Measurements from ENCODE around the gene RHCG. TPM values are rescaled to one million over a fixed set of nuclear protein-coding genes. Genes with fewer than 3 reads are reported as not detected.

The RHCG gene
- total and polyA plus RNA-seq, 2 of the 13 experiments (the other 11 are each of a cell fraction or from before 2014, with no cell fraction given), result not detected

DNA sequence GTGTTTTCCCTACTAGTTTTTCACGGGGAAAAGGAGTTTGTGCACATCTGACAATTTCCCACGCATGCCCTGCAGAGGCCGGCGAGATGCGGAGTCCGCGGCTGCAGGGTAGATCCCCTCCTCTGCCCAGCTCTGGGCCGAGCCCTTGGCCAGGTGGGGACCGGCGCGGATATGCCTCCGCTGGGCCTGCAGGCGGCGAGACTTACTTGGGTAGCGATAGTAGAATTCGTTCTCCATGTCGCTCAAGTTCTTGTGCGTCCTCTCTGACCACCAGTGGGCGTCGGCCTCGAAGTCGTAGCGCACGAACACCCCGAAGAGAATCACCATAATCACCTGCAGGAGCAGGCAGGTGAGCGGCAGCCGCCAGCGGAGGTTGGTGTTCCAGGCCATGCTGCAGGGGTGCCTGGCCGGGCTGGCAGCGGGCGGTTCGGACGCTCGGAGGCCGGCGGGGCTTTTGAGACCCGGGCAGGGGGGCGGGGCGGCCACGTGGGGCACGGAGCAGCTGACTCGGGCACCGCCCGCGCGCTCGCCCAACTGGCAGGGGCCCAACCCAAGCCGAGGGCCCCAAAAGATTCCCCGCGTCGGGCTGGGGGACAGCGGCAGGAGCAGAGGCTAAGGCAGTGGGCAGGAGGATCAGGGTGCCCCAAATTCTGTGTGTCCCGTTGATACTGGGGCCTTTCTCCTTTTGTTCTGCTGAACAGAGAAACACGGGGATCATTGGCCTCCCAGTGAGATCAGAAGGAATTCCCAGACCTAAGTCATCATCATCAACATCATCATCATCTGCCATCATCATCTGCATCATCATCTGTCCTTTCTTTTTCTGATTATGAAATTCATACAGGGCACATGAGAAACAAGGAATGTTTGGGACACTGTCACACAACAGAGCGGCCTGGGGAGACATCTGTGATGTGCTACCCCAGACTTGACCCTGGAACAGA, at the start of gene RHCG (continued):
- TF ChIP-seq, protein P1, sequence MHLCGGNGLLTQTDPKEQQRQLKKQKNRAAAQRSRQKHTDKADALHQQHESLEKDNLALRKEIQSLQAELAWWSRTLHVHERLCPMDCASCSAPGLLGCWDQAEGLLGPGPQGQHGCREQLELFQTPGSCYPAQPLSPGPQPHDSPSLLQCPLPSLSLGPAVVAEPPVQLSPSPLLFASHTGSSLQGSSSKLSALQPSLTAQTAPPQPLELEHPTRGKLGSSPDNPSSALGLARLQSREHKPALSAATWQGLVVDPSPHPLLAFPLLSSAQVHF (CRISPR knock-in tag; IDR thresholded peaks at IDR 0.05), result 0 out of 2 replicates have a peak, but pooled peaks have one; percentile 27
- no peak for TF ChIP-seq ZNF550 (CRISPR knock-in tag; IDR thresholded peaks at IDR 0.05; ENCODE audit: borderline replicate concordance)
- TF ChIP-seq ZBTB3 (CRISPR knock-in tag; IDR thresholded peaks at IDR 0.05; ENCODE audit: borderline replicate concordance, low read depth), result no peak
- peak; percentile 18; the same call in 1 of the 2 replicates for TF ChIP-seq BCL6 (CRISPR knock-in tag; IDR thresholded peaks at IDR 0.05)
- peak; percentile 55 for TF ChIP-seq SAP130 (CRISPR knock-in tag; IDR thresholded peaks at IDR 0.05; ENCODE audit: low read depth)
- peak; percentile 46; the same call in 1 of the 2 replicates for TF ChIP-seq BORCS8-MEF2B (CRISPR knock-in tag; IDR thresholded peaks at IDR 0.05)
- TF ChIP-seq TEAD3 (CRISPR knock-in tag; optimal IDR thresholded peaks at IDR 0.05; ENCODE audit: borderline replicate concordance), result peak; percentile 33
- TF ChIP-seq ZFX (CRISPR knock-in tag; IDR thresholded peaks at IDR 0.05; ENCODE audit: low read depth), result peak; percentile 53
- TF ChIP-seq ZNF343 (CRISPR knock-in tag; IDR thresholded peaks at IDR 0.05), result no peak
- TF ChIP-seq, protein P2, sequence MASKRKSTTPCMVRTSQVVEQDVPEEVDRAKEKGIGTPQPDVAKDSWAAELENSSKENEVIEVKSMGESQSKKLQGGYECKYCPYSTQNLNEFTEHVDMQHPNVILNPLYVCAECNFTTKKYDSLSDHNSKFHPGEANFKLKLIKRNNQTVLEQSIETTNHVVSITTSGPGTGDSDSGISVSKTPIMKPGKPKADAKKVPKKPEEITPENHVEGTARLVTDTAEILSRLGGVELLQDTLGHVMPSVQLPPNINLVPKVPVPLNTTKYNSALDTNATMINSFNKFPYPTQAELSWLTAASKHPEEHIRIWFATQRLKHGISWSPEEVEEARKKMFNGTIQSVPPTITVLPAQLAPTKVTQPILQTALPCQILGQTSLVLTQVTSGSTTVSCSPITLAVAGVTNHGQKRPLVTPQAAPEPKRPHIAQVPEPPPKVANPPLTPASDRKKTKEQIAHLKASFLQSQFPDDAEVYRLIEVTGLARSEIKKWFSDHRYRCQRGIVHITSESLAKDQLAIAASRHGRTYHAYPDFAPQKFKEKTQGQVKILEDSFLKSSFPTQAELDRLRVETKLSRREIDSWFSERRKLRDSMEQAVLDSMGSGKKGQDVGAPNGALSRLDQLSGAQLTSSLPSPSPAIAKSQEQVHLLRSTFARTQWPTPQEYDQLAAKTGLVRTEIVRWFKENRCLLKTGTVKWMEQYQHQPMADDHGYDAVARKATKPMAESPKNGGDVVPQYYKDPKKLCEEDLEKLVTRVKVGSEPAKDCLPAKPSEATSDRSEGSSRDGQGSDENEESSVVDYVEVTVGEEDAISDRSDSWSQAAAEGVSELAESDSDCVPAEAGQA (IDR thresholded peaks at IDR 0.05; ENCODE audit: low read depth), result no peak
- TF ChIP-seq, protein P2 (CRISPR knock-in tag; IDR thresholded peaks at IDR 0.05; ENCODE audit: borderline replicate concordance), result no peak
- no peak for TF ChIP-seq MIXL1 (CRISPR knock-in tag; IDR thresholded peaks at IDR 0.05)
- no peak for TF ChIP-seq SMARCC2 (IDR thresholded peaks at IDR 0.05)
- TF ChIP-seq NFYB (CRISPR knock-in tag; IDR thresholded peaks at IDR 0.05), result no peak
- TF ChIP-seq SMARCE1 (IDR thresholded peaks at IDR 0.05; ENCODE audit: borderline replicate concordance), result no peak
- TF ChIP-seq SMC3 (IDR thresholded peaks at IDR 0.05; ENCODE audit: low read length), result peak; percentile 23; the same call in 1 of the 2 replicates
- peak; percentile 53; the same call in 1 of the 2 replicates for TF ChIP-seq SALL1 (CRISPR knock-in tag; IDR thresholded peaks at IDR 0.05)
- TF ChIP-seq KLF12 (CRISPR knock-in tag; IDR thresholded peaks at IDR 0.05; ENCODE audit: borderline replicate concordance), result no peak
- TF ChIP-seq HDAC1 (CRISPR knock-in tag; IDR thresholded peaks at IDR 0.05), result peak; percentile 34; the same call in 1 of the 2 replicates
- TF ChIP-seq MBD4 (IDR thresholded peaks at IDR 0.05; ENCODE audit: borderline replicate concordance, low read length), result no peak
- no peak for TF ChIP-seq ZNF879 (CRISPR knock-in tag; IDR thresholded peaks at IDR 0.05)
- TF ChIP-seq SPEN (CRISPR knock-in tag; IDR thresholded peaks at IDR 0.05; ENCODE audit: low read depth), result 0 out of 2 replicates have a peak, but pooled peaks have one; percentile 22
- 0 out of 2 replicates have a peak, but pooled peaks have one; percentile 22 for TF ChIP-seq ELF3 (CRISPR knock-in tag; IDR thresholded peaks at IDR 0.05)
- TF ChIP-seq ZSCAN21 (CRISPR knock-in tag; IDR thresholded peaks at IDR 0.05; ENCODE audit: borderline replicate concordance), result no peak
